ENCODE results near the gene OTOP3.

Gene OTOP3

GRCh38 chr17:74922694-74923537 is 12.8 kb upstream of the OTOP3 start, which contains the start of gene USH1G:
Gene USH1G, minus strand, starts transcription at chr17:74923255. Its CDS starts 182 bp downstream, at chr17:74923073.
- H3K27ac ChIP-seq: no peak within 1 kb of the TSS
- peaks cover 56% of the 10 kb centered on the region for H3K27me3 ChIP-seq (ENCODE audit: insufficient read depth, low read depth)
- H3K4me1 ChIP-seq (ENCODE audit: low read depth, poor library complexity, severe bottlenecking): no peaks in the 10 kb centered on the region
- H3K4me2 ChIP-seq: peak within 1 kb of the TSS; percentile 54; the same call in 1 of the 2 replicates
- H3K79me2 ChIP-seq (ENCODE audit: insufficient read depth, low read depth): no peaks in the 10 kb centered on the region
- TF ChIP-seq CTCF (conservative IDR thresholded peaks at IDR 0.05; ENCODE audit: low read depth, low read length): no peak
- H3K9ac ChIP-seq: no peak within 1 kb of the TSS
- H3K36me3 ChIP-seq (ENCODE audit: insufficient read depth): no peaks in the 10 kb centered on the region
- no peak within 1 kb of the TSS for H3K4me3 ChIP-seq (IDR thresholded peaks at IDR 0.05; ENCODE audit: insufficient read depth, low read depth, low read length)
- H2AFZ ChIP-seq (ENCODE audit: low read depth): peak within 1 kb of the TSS; percentile 61
- no peaks in the 10 kb centered on the region for H4K20me1 ChIP-seq (ENCODE audit: insufficient read depth)

GRCh38 chr17:74923538-74924249 is 12.0 kb upstream of the OTOP3 start:
- TF ChIP-seq CTCF (conservative IDR thresholded peaks at IDR 0.05; ENCODE audit: low read depth, low read length): peak; percentile 75
- H3K27ac ChIP-seq: no peak overlapping the region
- H3K4me3 ChIP-seq (IDR thresholded peaks at IDR 0.05; ENCODE audit: insufficient read depth, low read depth, low read length): no peak overlapping the region
- H3K4me1 ChIP-seq (ENCODE audit: low read depth, poor library complexity, severe bottlenecking): no peaks in the 10 kb centered on the region
- peaks cover 63% of the 10 kb centered on the region for H3K27me3 ChIP-seq (ENCODE audit: insufficient read depth, low read depth)
- no peaks in the 10 kb centered on the region for H3K79me2 ChIP-seq (ENCODE audit: insufficient read depth, low read depth)
- no peaks in the 10 kb centered on the region for H3K36me3 ChIP-seq (ENCODE audit: insufficient read depth)
- H3K4me2 ChIP-seq: peak overlapping the region; percentile 54; the same call in 1 of the 2 replicates
- H4K20me1 ChIP-seq (ENCODE audit: insufficient read depth): no peaks in the 10 kb centered on the region
- no peak overlapping the region for H3K9ac ChIP-seq
- H2AFZ ChIP-seq (ENCODE audit: low read depth): peak overlapping the region; percentile 61

- H2AFZ ChIP-seq (ENCODE audit: low read depth): peak within 1 kb of the TSS; percentile 61
- H4K20me1 ChIP-seq (ENCODE audit: insufficient read depth): no peaks in the 10 kb centered on the region
- H3K27ac ChIP-seq: no peak within 1 kb of the TSS
- H3K27me3 ChIP-seq (ENCODE audit: insufficient read depth, low read depth): peaks cover 70% of the 10 kb centered on the region
- no peak for TF ChIP-seq CTCF (conservative IDR thresholded peaks at IDR 0.05; ENCODE audit: low read depth, low read length)
- no peaks in the 10 kb centered on the region for H3K4me1 ChIP-seq (ENCODE audit: low read depth, poor library complexity, severe bottlenecking)
- no peaks in the 10 kb centered on the region for H3K36me3 ChIP-seq (ENCODE audit: insufficient read depth)
- no peak within 1 kb of the TSS for H3K4me3 ChIP-seq (IDR thresholded peaks at IDR 0.05; ENCODE audit: insufficient read depth, low read depth, low read length)
- peak within 1 kb of the TSS; percentile 54; the same call in 1 of the 2 replicates for H3K4me2 ChIP-seq
- H3K79me2 ChIP-seq (ENCODE audit: insufficient read depth, low read depth): no peaks in the 10 kb centered on the region
- H3K9ac ChIP-seq: no peak within 1 kb of the TSS
Measured at GRCh38 chr17:74924250-74924948, 11.3 kb upstream of the OTOP3 start, which contains the start of gene OTOP2. Gene OTOP2, plus strand, starts transcription at chr17:74924273. Its CDS starts 360 bp downstream, at chr17:74924633.

- H3K4me1 ChIP-seq (ENCODE audit: low read depth, poor library complexity, severe bottlenecking): no peaks in the 10 kb centered on the region
- H3K27ac ChIP-seq: no peak overlapping the region
- H3K36me3 ChIP-seq (ENCODE audit: insufficient read depth): no peaks in the 10 kb centered on the region
- H3K4me3 ChIP-seq (IDR thresholded peaks at IDR 0.05; ENCODE audit: insufficient read depth, low read depth, low read length): no peak overlapping the region
- no peak overlapping the region for H3K4me2 ChIP-seq
- TF ChIP-seq CTCF (conservative IDR thresholded peaks at IDR 0.05; ENCODE audit: low read depth, low read length): no peak
- H2AFZ ChIP-seq (ENCODE audit: low read depth): no peak overlapping the region
- H4K20me1 ChIP-seq (ENCODE audit: insufficient read depth): no peaks in the 10 kb centered on the region
- H3K79me2 ChIP-seq (ENCODE audit: insufficient read depth, low read depth): no peaks in the 10 kb centered on the region
- peaks cover 78% of the 10 kb centered on the region for H3K27me3 ChIP-seq (ENCODE audit: insufficient read depth, low read depth)
- H3K9ac ChIP-seq: no peak overlapping the region
Measured at GRCh38 chr17:74925242-74925641, 10.5 kb upstream of the OTOP3 start.
